ENCODE data around the gene CCSAP. TPM values are rescaled to one million over a fixed set of nuclear protein-coding genes. Genes with fewer than 3 reads are reported as not detected.

The CCSAP gene
- total RNA-seq, 1 experiment from 2014 or later = 9.5 TPM

- DNase-seq (peak; percentile 83), ATAC-seq (peak; percentile 78)
- Histone ChIP-seq H3K36me3 (ENCODE audit: low read depth, low read length) (no peaks in the 10 kb centered on the region), H2AFZ (ENCODE audit: low read length) (peak overlapping the region; percentile 97), H3K9me2 (replicated peaks; ENCODE audit: low read length) (no peaks in the 10 kb centered on the region), H3K4me2 (ENCODE audit: low read length) (peak overlapping the region; percentile 97), H4K20me1 (ENCODE audit: low read length) (no peaks in the 10 kb centered on the region), H3F3A (ENCODE audit: low read length, unreplicated experiment) (no peaks in the 10 kb centered on the region), H3K9ac (ENCODE audit: low read length) (peak overlapping the region; percentile 69), H3K27me3 (ENCODE audit: low read length) (no peaks in the 10 kb centered on the region), H3K79me2 (ENCODE audit: low read length) (peaks cover 47% of the 10 kb centered on the region), H3K4me1 (ENCODE audit: insufficient read depth, low read length) (peaks cover 23% of the 10 kb centered on the region), H3K27ac (ENCODE audit: low read length) (no peak overlapping the region), H3K9me3 (ENCODE audit: low read length) (no peaks in the 10 kb centered on the region), H3K4me3 (ENCODE audit: low read length) (peak overlapping the region; percentile 96)
- ChIA-PET CTCF (interaction anchor here (0.6 kb wide), 1 partner anchor 217 kb away, joined by 3 read pairs; no protein-coding TSS in a partner anchor), POLR2A (ENCODE audit: unreplicated experiment) (interaction anchor here (0.5 to 0.7 kb wide), 4 partner anchors 61 to 681 kb away, joined by 3 to 5 read pairs (median 3); no protein-coding TSS in a partner anchor)
- intact Hi-C loops (cut with micrococcal nuclease) = loop anchor here (2.0 to 5.0 kb wide), 3 partner anchors 45 to 100 kb away; partner anchors contain the start of gene RAB4A
- no TSS peak for BruUV-seq (replicated peaks)
- TF ChIP-seq EZH2 (IDR thresholded peaks at IDR 0.05; ENCODE audit: low read length, unreplicated experiment) (no peak), EZH2phosphoT487 (IDR thresholded peaks at IDR 0.05; ENCODE audit: borderline replicate concordance, low read length) (no peak)
- TF ChIP-seq, protein P1, sequence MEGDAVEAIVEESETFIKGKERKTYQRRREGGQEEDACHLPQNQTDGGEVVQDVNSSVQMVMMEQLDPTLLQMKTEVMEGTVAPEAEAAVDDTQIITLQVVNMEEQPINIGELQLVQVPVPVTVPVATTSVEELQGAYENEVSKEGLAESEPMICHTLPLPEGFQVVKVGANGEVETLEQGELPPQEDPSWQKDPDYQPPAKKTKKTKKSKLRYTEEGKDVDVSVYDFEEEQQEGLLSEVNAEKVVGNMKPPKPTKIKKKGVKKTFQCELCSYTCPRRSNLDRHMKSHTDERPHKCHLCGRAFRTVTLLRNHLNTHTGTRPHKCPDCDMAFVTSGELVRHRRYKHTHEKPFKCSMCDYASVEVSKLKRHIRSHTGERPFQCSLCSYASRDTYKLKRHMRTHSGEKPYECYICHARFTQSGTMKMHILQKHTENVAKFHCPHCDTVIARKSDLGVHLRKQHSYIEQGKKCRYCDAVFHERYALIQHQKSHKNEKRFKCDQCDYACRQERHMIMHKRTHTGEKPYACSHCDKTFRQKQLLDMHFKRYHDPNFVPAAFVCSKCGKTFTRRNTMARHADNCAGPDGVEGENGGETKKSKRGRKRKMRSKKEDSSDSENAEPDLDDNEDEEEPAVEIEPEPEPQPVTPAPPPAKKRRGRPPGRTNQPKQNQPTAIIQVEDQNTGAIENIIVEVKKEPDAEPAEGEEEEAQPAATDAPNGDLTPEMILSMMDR (conservative IDR thresholded peaks at IDR 0.05; ENCODE audit: low read depth, low read length) = no peak
Observed at GRCh38 chr1:229341774-229342655, 832 bp downstream of the CCSAP start.

- BruUV-seq (replicated peaks) = no TSS peak
Observed at GRCh38 chr1:229340496-229340895, 2.4 kb downstream of the CCSAP start.

More at GRCh38 chr1:229340496-229340895, 2.4 kb downstream of the CCSAP start:
- CTCF ChIA-PET = interaction anchor here (0.5 kb wide), 1 partner anchor 38 kb away, joined by 3 read pairs; no protein-coding TSS in a partner anchor
- Histone ChIP-seq H3K79me2 (ENCODE audit: low read length) (peaks cover 58% of the 10 kb centered on the region), H3K9me2 (replicated peaks; ENCODE audit: low read length) (no peaks in the 10 kb centered on the region), H4K20me1 (ENCODE audit: low read length) (no peaks in the 10 kb centered on the region), H3K27ac (ENCODE audit: low read length) (no peak overlapping the region), H2AFZ (ENCODE audit: low read length) (no peak overlapping the region), H3F3A (ENCODE audit: low read length, unreplicated experiment) (no peaks in the 10 kb centered on the region), H3K36me3 (ENCODE audit: low read depth, low read length) (no peaks in the 10 kb centered on the region), H3K4me1 (ENCODE audit: insufficient read depth, low read length) (peaks cover 23% of the 10 kb centered on the region), H3K9me3 (ENCODE audit: low read length) (no peaks in the 10 kb centered on the region), H3K9ac (ENCODE audit: low read length) (no peak overlapping the region), H3K27me3 (ENCODE audit: low read length) (no peaks in the 10 kb centered on the region), H3K4me2 (ENCODE audit: low read length) (peak overlapping the region; percentile 97), H3K4me3 (ENCODE audit: low read length) (peak overlapping the region; percentile 96)
- ATAC-seq (no peak), DNase-seq (no peak)
- TF ChIP-seq EZH2 (IDR thresholded peaks at IDR 0.05; ENCODE audit: low read length, unreplicated experiment) (no peak), EZH2phosphoT487 (IDR thresholded peaks at IDR 0.05; ENCODE audit: borderline replicate concordance, low read length) (no peak)
- TF ChIP-seq, protein P1 (conservative IDR thresholded peaks at IDR 0.05; ENCODE audit: low read depth, low read length) = no peak
- intact Hi-C loops (cut with micrococcal nuclease) = loop anchor here (2.0 to 5.0 kb wide), 3 partner anchors 47 to 102 kb away; partner anchors contain the start of gene RAB4A
- POLR2A ChIA-PET (ENCODE audit: unreplicated experiment) = no interaction called here
